HG03575 (cell line): ENCODE measurements around the gene TMEM185B.
"Not testable (repeated sequence)": the region's sequence is repeated elsewhere in the genome, so short reads cannot be mapped to it uniquely, and the experiment has no call there.

Experiments used
- ATAC-seq: cut with Tn5 transposase; IDR thresholded peaks from one replicate; pipeline ENCODE4 v1.9.1; 2021; ENCODE audit not compliant: unreplicated experiment, insufficient number of reproducible peaks, low FRiP score; ENCODE audit errors: extremely low read depth

The TMEM185B gene

DNA sequence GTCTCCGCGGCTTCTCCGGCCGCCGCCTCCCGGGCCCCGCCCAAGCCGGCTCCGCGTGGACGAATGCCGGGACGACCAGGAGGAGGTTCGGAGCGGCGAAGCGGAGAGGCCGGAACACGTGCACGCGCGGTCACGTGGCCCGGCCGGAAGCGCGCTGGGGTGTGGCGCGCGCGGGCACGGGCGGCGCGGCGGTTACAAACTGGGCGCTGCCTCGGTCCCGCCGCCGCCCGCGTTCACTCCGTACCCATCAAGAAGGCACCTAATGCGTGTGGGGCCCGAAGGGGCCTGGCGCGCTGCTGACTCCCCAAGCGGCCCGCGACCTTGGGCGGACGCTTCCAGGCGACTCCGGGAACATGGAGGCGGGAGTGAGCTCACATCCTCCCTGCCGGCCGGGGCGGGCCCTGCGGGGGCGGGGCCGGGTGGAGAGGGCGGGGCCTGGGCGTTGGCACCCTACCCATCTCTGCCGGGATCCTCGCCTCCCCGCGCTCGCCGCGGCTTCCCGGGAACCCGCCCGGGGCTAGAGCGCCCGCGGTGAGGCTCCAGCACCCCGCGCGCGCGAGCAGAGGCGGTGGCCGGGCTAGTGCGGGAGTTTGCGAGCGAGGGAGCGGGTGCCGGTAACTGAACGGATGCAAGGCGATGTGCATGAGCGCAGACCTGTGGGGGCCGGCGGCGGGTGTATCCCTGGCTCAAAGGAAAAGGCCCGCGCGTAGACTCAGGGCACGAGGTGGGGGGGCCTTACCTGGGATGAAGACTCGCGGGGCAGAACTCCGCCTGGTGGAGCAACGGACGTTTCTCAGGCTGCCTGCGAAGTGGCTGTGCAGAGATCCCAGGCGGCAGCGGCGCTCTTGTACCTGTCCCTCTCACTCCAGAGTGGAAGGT is at the start of gene TMEM185B:
Gene TMEM185B (minus strand): TSS at position 367 of the 879 bp plus-strand sequence. CDS start 424 bp downstream, outside the sequence.
- peak; percentile 52 for ATAC-seq

- ATAC-seq, result no peak
Observed at GRCh38 chr2:120271711-120272379, 48.6 kb upstream of the TMEM185B start.

- ATAC-seq, result no peak
Observed at GRCh38 chr2:120269816-120270215, 46.6 kb upstream of the TMEM185B start.

- ATAC-seq, result no peak
Observed at GRCh38 chr2:120269076-120269744, 46.0 kb upstream of the TMEM185B start.

GRCh38 chr2:120267348-120267747 is 44.1 kb upstream of the TMEM185B start:
- no peak for ATAC-seq

DNA sequence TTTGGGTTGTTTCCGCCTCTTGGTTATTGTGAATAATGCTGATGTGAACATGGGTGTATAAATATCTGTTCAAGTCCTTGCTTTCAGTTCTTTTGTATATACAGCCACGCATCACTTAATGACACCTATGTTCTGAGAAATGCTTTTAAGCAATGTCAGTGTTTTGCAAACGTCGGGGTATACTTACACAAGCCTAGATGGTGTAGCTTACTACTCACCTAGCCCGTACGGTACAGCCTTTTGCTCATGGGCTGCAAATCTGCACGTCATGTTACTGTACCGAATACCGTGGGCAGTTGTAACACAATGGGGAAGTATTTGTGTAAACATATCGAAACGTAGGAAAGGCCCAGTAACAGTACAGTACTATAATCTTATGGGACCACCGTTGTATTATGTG is 41.8 kb upstream of the TMEM185B start:
- ATAC-seq, result no peak

DNA sequence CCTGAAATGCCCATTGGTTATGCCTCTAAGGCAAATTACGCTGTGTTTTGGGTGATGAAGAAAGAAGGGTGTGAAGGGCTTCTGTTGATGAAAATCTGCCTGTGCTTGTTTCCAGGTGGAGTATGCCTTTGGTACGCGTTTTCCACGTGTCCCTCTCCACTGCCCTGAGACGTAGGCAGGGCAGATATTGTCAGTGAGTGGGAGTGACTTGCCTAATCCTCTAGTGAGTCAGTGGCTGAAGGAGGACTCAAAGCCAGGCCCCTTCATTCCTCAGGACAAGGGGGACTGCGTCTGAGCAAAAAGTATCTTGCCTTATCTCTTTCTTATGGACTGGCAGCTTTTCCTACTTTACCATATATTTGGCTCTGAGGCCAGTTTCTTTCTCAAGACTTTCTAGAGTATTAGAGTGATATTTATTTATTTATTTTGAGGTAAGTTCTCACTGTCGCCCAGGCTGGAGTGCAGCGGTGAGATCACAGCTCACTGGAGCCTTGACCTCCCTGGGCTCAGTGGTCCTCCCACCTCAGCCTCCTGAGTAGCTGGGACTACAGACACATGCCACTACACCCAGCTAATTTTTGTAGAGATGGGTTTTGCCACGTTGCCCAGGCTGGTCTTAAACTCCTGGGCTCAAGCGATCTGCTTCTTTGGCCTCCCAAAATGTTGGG is 39.7 kb upstream of the TMEM185B start:
- ATAC-seq, result no peak

- ATAC-seq, result no peak
Observed at GRCh38 chr2:120262150-120262549, 39.0 kb upstream of the TMEM185B start.

DNA sequence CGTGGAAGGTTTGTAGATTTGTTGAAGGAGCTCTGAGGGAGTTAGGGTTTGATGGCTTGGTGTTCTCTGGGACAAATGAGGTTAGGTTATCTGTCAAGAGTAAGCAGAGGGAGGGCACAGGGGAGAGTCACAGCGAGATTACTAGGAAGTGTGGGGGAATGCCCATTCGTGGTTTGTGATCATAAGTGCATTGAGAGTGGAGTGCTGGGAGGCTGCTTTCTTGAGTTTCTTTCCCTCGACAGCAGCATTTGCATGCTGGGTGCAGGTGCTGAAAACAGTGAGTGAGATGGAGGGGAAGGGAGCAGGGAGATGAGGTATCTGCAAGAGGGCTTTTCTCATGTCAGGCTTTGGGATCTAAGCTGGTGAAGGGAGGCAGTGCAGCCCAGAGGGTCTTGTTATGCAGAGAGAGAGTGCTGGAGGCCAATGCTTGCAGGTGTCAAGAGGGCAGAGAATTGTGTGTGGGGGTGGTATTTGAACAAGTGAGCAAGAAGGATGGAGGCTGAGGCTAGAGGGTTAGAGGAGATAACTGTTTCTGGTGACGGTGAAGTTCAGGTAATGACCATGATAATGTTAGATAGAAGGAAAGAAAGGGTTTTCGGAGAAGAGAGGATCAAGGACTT is 38.3 kb upstream of the TMEM185B start:
- ATAC-seq, result peak; percentile 62

GRCh38 chr2:120260736-120261135 is 37.5 kb upstream of the TMEM185B start:
- ATAC-seq, result no peak

GRCh38 chr2:120259939-120260338 is 36.7 kb upstream of the TMEM185B start:
- not testable (repeated sequence) for ATAC-seq

DNA sequence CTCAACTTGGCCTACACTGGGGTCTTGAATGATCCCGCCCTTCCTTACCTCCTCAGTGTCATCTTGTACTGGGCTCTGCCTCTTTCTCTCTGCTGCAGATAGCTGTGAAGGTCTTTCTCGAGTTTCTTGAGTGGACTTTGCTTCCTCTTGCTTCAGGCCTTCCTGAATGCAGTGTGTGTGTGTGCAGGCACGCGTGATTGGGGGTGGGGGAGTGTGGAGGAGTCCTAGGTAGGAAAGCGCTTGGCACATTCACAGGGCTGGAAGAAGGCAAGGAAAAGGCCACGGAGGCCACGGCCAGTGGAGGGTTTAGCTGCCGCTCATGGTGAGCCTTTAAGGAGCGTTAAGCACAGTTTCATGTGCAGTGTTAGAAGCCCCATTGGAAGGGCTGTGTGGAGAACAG is 35.0 kb upstream of the TMEM185B start:
- no peak for ATAC-seq

DNA sequence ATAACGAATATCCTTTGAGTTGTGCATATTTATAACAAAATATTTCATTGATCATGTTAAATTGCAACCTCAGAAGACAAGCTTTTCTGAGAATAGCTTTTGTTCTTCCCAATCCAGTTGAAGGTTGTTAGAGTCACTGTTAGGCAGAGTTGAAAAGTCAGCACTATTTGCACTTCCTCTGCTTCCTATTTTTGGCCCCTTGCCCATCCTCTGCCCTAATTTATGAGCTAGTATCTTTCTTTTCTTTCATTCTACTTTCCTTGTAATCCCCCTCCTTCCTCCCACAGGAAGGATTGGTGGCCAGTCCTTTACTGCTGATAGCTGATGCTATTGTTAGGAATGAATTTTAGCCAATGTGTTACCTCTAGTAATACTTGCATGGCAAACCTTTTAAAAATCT is 34.3 kb upstream of the TMEM185B start:
- no peak for ATAC-seq

DNA sequence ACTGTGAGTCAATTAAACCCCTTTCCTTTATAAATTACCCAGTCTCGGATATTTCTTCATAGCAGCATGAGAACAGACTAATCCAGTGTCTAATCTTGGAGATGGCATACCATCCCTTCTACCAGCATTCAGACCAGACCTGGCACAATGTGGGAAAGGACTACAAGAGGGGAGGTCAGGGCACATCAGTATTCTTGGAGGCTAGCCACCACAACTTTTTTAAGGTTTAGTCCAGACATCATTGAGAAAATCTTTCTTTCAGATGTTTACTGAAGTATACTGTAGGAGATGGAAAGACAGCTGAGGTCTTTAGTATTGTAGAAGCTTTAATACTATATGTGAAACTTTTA is 33.4 kb upstream of the TMEM185B start:
- ATAC-seq, result no peak

- no peak for ATAC-seq
Observed at GRCh38 chr2:120255986-120256650, 32.9 kb upstream of the TMEM185B start.

- no peak for ATAC-seq
Observed at GRCh38 chr2:120255071-120255470, 31.9 kb upstream of the TMEM185B start.

DNA sequence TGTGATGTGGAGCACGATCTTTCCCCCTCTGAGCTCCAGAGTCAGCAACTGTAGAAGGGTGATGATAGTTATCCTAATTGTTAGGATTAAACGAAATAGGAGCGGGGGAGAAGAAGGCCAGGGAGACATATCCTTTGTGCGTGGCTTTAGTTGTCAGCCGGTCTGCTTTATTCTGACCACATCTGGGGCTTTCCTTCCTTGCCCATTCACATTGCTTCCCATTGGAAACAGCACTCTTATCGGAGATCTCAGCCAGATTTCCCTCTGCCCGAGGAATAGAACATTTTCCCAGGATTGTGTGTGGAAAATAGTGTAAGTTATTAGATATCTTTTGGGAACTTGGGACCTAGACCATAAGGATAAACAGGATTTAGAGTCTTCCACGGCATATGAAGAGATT is 31.0 kb upstream of the TMEM185B start:
- no peak for ATAC-seq

GRCh38 chr2:120253021-120253882 is 30.1 kb upstream of the TMEM185B start:
- no peak for ATAC-seq
